NOMO-1 (cell line): ENCODE measurements around the gene KCNC4.

Experiments
- DNase-seq, 2 experiments: peaks; one replicate each; lab custom pipeline; 2025; ENCODE audit not compliant: unreplicated experiment in 2 of 2; lab: John Stamatoyannopoulos, UW

Gene KCNC4

DNA sequence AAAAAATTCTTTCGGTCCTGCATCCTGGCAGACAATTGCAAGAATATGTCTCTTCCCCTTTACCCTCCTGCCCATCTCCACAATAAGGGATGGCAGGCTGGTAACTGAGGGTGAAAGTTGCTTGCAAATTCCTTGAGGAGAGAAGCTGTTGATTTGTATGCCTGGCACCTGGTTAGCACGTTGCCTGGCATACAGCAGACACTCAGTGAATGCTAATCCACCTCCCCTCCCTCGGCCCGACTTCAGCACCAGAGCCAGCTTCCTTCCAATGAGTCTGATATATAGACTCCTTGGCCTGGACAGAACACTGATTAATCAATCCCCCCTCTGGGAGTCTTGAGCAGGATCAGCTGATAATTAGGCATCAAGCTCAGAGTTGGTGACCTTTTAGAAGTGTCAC is 39.1 kb downstream of the KCNC4 start:
- DNase-seq: no peak

DNA sequence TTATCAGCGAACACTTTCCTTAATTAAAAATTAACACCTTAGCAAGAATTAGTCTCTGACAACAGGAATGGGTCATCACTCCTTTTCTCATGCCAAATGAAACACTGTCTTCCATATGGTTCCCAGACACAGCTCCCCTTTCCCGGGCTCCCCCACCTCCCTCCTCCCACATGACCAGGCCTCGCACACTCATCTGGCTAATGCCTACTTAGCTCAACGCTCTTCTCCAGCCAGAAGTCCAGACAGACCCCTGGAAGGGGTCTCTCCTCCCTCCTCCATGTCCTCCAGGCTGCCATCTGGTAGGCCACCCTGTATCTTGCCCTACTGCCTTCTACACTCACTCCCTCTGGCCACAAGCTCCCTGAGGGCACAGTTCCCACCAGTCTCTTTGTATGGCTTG is 39.9 kb downstream of the KCNC4 start:
- DNase-seq: no peak

DNA sequence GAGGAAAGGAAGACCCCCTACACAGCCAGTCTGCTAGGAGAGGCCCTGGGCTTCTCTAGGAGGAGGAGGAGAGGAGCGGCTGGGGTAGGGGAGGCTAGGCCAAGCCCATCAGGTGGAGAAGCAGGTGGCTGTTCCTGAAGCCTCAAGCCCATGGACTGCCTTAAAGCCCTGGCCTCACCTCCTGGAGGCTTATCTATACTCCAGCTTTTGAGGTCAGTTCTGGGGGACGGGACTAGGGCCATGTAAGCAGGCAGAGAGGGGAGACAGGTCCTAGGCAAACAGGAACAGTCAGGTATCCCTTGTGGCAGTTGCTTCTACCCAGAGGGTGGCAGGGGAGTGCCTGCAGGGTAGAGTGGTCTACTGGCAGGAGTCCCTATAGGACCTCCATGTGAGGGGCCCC is 40.6 kb downstream of the KCNC4 start:
- no peak for DNase-seq

DNA sequence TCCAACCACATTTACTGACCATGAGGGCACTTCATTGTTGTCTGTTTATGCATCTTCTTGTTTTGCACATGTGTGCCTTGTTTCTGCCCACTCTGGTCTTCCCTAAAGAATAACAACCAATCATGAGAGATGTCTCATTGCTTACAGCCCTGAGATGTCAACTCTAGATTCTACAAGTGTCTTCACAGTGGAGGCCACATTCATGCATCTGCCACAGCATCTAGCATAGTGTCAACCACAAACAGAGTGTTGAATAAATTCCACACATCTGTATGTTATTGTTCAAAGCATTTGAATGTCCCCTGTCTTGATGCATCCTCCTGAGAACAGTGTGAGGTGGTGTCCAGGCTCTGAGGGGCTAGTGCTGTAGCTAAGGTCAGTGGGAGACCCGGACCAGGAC is 43.1 kb downstream of the KCNC4 start:
- no peak for DNase-seq

DNA sequence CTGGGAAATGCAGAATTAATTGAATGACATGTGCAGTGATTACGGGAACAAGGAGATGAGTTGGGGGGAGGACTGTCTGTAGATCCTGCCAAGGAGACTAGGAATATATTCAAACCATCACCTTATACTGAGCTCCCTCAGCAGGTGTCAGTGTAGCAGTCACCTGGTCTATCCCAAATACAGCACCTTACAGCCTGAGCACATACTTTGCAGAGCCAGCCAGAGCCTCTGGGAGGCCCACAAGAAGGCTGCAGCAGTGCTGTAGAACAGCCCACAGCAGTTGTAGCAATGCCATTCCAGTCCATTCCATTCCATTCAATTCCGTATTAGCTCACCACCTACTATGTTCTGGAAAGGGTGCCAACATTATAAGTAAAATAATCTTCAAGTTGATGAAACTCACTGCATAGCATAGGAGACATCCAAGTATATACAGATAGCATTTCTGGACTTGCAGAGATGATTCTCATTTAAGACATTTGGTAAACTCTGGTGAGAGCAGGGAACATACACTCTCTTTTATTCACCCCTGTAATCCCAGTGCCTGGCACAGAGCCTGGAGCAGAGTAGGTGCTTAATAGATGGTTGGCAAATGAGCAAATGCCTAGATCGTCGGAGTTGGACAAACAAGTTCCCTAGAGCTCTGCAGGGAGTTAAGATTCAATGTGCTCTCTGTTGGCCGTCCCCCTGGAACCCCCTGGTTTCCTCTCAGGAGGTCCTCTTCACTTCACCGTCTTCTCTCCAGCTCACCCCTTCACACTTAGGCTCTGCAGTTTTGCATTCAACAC is 44.7 kb downstream of the KCNC4 start:
- DNase-seq: no peak

DNA sequence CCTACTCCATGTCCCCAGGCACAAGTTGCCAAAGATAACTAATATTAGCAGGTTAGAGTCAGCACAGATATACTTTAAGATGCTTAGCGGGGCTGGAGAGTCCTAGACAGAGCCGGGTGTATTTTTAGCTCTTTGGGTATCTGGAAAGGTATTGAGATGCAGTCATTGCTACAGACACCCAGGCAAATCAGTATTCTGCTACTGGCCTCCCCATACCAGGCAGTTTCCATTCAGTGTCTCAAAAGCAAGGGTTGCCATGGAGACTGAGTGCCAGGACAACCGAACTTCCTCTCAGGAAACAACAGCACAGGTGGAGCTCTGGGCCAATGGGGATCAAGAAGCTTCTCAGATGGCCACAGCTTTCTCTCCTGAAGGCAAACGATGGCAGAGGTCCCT is 45.3 kb downstream of the KCNC4 start:
- DNase-seq: peak in 1 of 2 experiments; percentile 7

DNA sequence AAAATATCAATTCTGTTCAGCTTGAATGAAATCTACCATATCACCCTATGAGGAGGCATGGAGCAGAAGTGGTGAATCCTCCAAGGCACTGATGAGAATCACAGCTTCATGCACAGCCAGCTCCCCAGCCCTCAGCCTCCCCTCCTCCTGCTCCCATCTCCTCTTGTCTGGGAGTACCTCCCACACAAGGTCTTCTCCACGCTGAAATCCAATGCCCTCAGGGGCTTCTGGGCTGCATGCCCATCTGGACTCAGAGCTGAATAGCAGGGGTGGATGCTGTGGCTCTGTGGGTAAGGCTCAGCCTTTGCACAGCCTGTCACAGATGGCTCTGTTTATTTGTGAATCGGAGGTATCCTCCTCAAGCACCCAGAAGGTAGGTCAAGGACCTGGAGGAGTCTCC is 48.6 kb downstream of the KCNC4 start:
- DNase-seq: no peak

DNA sequence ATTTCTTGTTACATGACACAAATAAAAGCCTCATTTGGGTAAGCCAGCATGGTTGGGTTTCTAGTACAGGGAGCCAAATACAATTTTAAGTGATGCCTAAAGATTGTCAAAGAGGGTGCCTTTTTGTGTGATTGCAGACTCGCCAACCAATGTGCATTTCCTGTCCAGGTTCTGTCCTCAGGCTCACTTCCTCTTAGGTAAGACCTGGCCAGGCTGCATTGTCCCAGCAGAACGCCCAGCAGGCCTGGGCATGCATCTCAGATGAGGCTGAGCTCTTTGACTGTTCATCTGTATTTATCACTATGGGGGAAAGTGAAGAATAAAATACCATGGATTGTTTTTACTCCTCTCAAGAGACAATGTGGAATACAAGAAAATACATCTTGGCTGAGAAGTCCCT is 49.7 kb downstream of the KCNC4 start:
- DNase-seq: peak; percentile 47 to 79
